H9 (cell line): ENCODE results near the gene PTK6. TPM values are rescaled to one million over a fixed set of nuclear protein-coding genes. Genes with fewer than 3 reads are reported as not detected.

Experiments
- DNase-seq: peaks from one replicate; pipeline ENCODE4 v3.0.0-alpha.2; 2017
- H2AFZ ChIP-seq: one replicate; pipeline ENCODE4 v1.6.1; 2013; ENCODE audit warnings: mild to moderate bottlenecking, low read length, control low read depth, moderate library complexity
- H2AK5ac ChIP-seq: 2 replicates; pipeline ENCODE4 v1.6.1; 2013; ENCODE audit warnings: low read length, control low read depth, mixed read lengths; ENCODE audit not compliant: insufficient read length
- H2BK120ac ChIP-seq: one replicate; pipeline ENCODE4 v1.6.1; 2013; ENCODE audit warnings: low read depth, mild to moderate bottlenecking, low read length, control low read depth, inconsistent platforms; ENCODE audit not compliant: poor library complexity, severe bottlenecking
- H2BK12ac ChIP-seq: 2 replicates; pipeline ENCODE4 v1.6.1; 2013; ENCODE audit warnings: low read length, control low read depth, mixed read lengths, low read depth; ENCODE audit not compliant: insufficient read length
- H2BK15ac ChIP-seq: 2 replicates; pipeline ENCODE4 v1.6.1; 2013; ENCODE audit warnings: low read depth, low read length, control low read depth
- H2BK20ac ChIP-seq: one replicate; pipeline ENCODE4 v1.6.1; 2013; ENCODE audit warnings: low read depth, mild to moderate bottlenecking, low read length, control low read depth, inconsistent platforms; ENCODE audit not compliant: poor library complexity, severe bottlenecking
- H2BK5ac ChIP-seq: 2 replicates; pipeline ENCODE4 v1.6.1; 2013; ENCODE audit warnings: low read length, control low read depth, mixed read lengths; ENCODE audit not compliant: insufficient read length
- H3K14ac ChIP-seq: 2 replicates; pipeline ENCODE4 v1.6.1; 2013; ENCODE audit warnings: low read length, control low read depth; ENCODE audit not compliant: insufficient read depth
- H3K18ac ChIP-seq: 2 replicates; pipeline ENCODE4 v1.6.1; 2013; ENCODE audit warnings: low read depth, mild to moderate bottlenecking, mixed read lengths, low read length, control low read depth; ENCODE audit not compliant: insufficient read length
- H3K23ac ChIP-seq: 2 replicates; pipeline ENCODE4 v1.6.1; 2013; ENCODE audit warnings: low read length, control low read depth, mixed read lengths, low read depth; ENCODE audit not compliant: insufficient read length
- H3K23me2 ChIP-seq: 2 replicates; pipeline ENCODE4 v1.6.1; 2013; ENCODE audit warnings: low read depth, mild to moderate bottlenecking, mixed read lengths, low read length, control low read depth; ENCODE audit not compliant: insufficient read length, poor library complexity, severe bottlenecking
- H3K27ac ChIP-seq: 2 replicates; pipeline ENCODE4 v1.5.1; 2013; ENCODE audit warnings: low read length, control low read depth, mixed read lengths, low read depth; ENCODE audit not compliant: insufficient read length
- H3K27me3 ChIP-seq: 2 replicates; pipeline ENCODE4 v1.6.1; 2013; ENCODE audit warnings: low read length, control low read depth, inconsistent platforms; ENCODE audit not compliant: insufficient read depth
- H3K4ac ChIP-seq: 2 replicates; pipeline ENCODE4 v1.6.1; 2013; ENCODE audit warnings: low read depth, mild to moderate bottlenecking, control low read depth, inconsistent platforms, low read length, moderate library complexity
- H3K4me1 ChIP-seq: 2 replicates; pipeline ENCODE4 v1.6.1; 2013; ENCODE audit warnings: low read length, control low read depth, inconsistent platforms; ENCODE audit not compliant: insufficient read depth
- H3K4me2 ChIP-seq: 2 replicates; pipeline ENCODE4 v1.6.1; 2013; ENCODE audit warnings: low read length, control low read depth, mixed read lengths; ENCODE audit not compliant: insufficient read length, insufficient read depth
- H3K56ac ChIP-seq: 2 replicates; pipeline ENCODE4 v1.6.1; 2013; ENCODE audit warnings: low read depth, mild to moderate bottlenecking, mixed read lengths, low read length, control low read depth; ENCODE audit not compliant: insufficient read length
- H3K79me1 ChIP-seq: 2 replicates; pipeline ENCODE4 v1.6.1; 2013; ENCODE audit warnings: low read depth, mild to moderate bottlenecking, moderate library complexity, low read length, control low read depth, inconsistent platforms; ENCODE audit not compliant: insufficient read depth, poor library complexity, severe bottlenecking
- H3K79me2 ChIP-seq: 2 replicates; pipeline ENCODE4 v1.6.1; 2013; ENCODE audit warnings: low read length, control low read depth, inconsistent platforms; ENCODE audit not compliant: insufficient read depth
- H3K9ac ChIP-seq: 2 replicates; pipeline ENCODE4 v1.6.1; 2013; ENCODE audit warnings: low read length, control low read depth, mixed read lengths; ENCODE audit not compliant: insufficient read length; ENCODE audit errors: extremely low read depth
- H3K9me3 ChIP-seq: one replicate; pipeline ENCODE4 v1.6.1; 2013; ENCODE audit warnings: low read depth, low read length, inconsistent platforms; ENCODE audit not compliant: control insufficient read depth
- H3T11ph ChIP-seq: one replicate; pipeline ENCODE4 v1.6.1; 2013; ENCODE audit warnings: mild to moderate bottlenecking, low read length, control low read depth, inconsistent platforms
- H4K20me1 ChIP-seq: one replicate; pipeline ENCODE4 v1.6.1; 2013; ENCODE audit not compliant: control insufficient read depth, insufficient read length, insufficient read depth
- H4K5ac ChIP-seq: 2 replicates; pipeline ENCODE4 v1.6.1; 2013; ENCODE audit warnings: low read depth, mild to moderate bottlenecking, mixed read lengths, low read length, control low read depth; ENCODE audit not compliant: insufficient read length
- H4K8ac ChIP-seq: replicated peaks from 2 replicates; pipeline ENCODE4 v1.6.1; 2013; ENCODE audit warnings: low read length, control low read depth, mixed read lengths, low read depth; ENCODE audit not compliant: insufficient read length
- H4K91ac ChIP-seq: 2 replicates; pipeline ENCODE4 v1.6.1; 2013; ENCODE audit warnings: low read depth, mild to moderate bottlenecking, moderate library complexity, mixed read lengths, low read length, control low read depth; ENCODE audit not compliant: insufficient read length
- H3K27ac Mint-ChIP-seq, 3 experiments: 2 replicates in 2 of 3; 3 replicates in 1 of 3; pipeline ENCODE4 v1.8.0; 2020 to 2021; ENCODE audit warnings: mixed read lengths in 3 of 3, mild to moderate bottlenecking in 1 of 3, moderate library complexity in 1 of 3
- H3K27me3 Mint-ChIP-seq: 2 replicates; pipeline ENCODE4 v1.8.0; 2021; ENCODE audit warnings: low read depth, mild to moderate bottlenecking, moderate library complexity, mixed read lengths
- H3K36me3 Mint-ChIP-seq, 3 experiments: 2 replicates in 2 of 3; 3 replicates in 1 of 3; pipeline ENCODE4 v1.8.0; 2020 to 2021; ENCODE audit warnings: low read depth in 3 of 3, mixed read lengths in 3 of 3; ENCODE audit not compliant: insufficient read depth in 1 of 3
- H3K4me1 Mint-ChIP-seq, 2 experiments: 2 replicates each; pipeline ENCODE4 v1.8.0; 2020; ENCODE audit warnings: mixed read lengths in 2 of 2
- H3K4me3 Mint-ChIP-seq, 2 experiments: 2 replicates in 1 of 2; 3 replicates in 1 of 2; pipeline ENCODE4 v1.8.0; 2020 to 2021; ENCODE audit warnings: mild to moderate bottlenecking in 2 of 2, mixed read lengths in 2 of 2, moderate library complexity in 1 of 2
- H3K9me3 Mint-ChIP-seq, 2 experiments: 2 replicates in 1 of 2; 3 replicates in 1 of 2; pipeline ENCODE4 v1.8.0; 2020; ENCODE audit warnings: mild to moderate bottlenecking in 2 of 2, mixed read lengths in 2 of 2, moderate library complexity in 1 of 2
- WGBS: extraction: QIAGEN DNeasy Blood & Tissue Kit; methylation state at CpG from one replicate; pipeline ENCODE4 v1.1.7; 2013; ENCODE audit warnings: missing lambda C conversion rate, low lambda C conversion rate, mixed read lengths; ENCODE audit not compliant: insufficient read length; ENCODE audit errors: extremely low coverage; 5-methylcytosine and 5-hydroxymethylcytosine counted together
- total RNA-seq: library from RNA; stranded (reverse); gene quantifications from 2 replicates; pipeline ENCODE4 v1.2.1, GENCODE V29; 2021
- TF ChIP-seq, protein P1 (sequence below): fragments of 200-600 bp; sonication (generic); conservative IDR thresholded peaks from 3 replicates; pipeline ENCODE4 v1.8.0; 2021; ENCODE audit warnings: antibody characterized with exemption, mild to moderate bottlenecking

PTK6 gene
- total RNA-seq, 1 experiment from 2014 or later = 0.46 TPM

DNA sequence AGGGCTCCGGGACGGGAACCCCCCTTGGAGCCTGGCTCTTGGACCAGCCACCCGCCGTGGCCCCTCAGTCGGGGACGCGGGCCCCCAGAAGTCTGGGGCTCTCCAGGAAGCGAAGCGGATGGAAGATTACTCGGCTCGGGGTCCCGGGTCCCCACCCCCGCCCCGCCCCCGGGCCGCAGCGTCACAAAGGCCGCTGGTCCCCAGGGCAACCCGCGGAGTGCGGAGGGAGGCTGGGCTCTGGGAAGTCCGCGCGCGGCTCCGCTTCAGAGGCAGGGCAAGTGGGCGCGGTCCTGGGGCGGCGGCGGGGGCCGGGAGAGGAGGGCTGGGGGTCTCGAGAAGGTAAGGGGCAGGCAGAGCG is 16.7 kb upstream of the PTK6 start, which contains the start of gene FNDC11:
Gene FNDC11, plus strand, starts transcription at position 227 of the 358 bp plus-strand sequence. CDS start 1,505 bp downstream, outside the sequence.
- Histone ChIP-seq H2BK15ac (no peak within 1 kb of the TSS), H3K4me1 (0 out of 2 replicates have a peak, but pooled peaks cover 2% of the 10 kb centered on the region), H3K23me2 (peaks cover 9% of the 10 kb centered on the region), H3K79me1 (no peaks in the 10 kb centered on the region), H3K9me3 (no peaks in the 10 kb centered on the region), H3T11ph (no peak within 1 kb of the TSS), H3K4me2 (peak within 1 kb of the TSS; percentile 46), H2AFZ (no peak within 1 kb of the TSS), H3K14ac (no peak within 1 kb of the TSS), H3K79me2 (no peaks in the 10 kb centered on the region), H2BK12ac (no peak within 1 kb of the TSS), H2BK120ac (no peak within 1 kb of the TSS), H3K27ac (no peak within 1 kb of the TSS), H2BK20ac (no peak within 1 kb of the TSS), H4K8ac (no peak within 1 kb of the TSS), H4K20me1 (no peaks in the 10 kb centered on the region), H3K18ac (no peak within 1 kb of the TSS), H3K9ac (no peak within 1 kb of the TSS), H3K27me3 (no peaks in the 10 kb centered on the region), H4K5ac (no peak within 1 kb of the TSS), H3K23ac (no peak within 1 kb of the TSS), H4K91ac (no peak within 1 kb of the TSS), H3K56ac (no peak within 1 kb of the TSS), H3K4ac (no peak within 1 kb of the TSS), H2AK5ac (no peak within 1 kb of the TSS), H2BK5ac (no peak within 1 kb of the TSS)
- Mint-ChIP-seq H3K9me3 (no peaks in the 10 kb centered on the region), H3K27ac (no peak within 1 kb of the TSS; a peak in 1 of 7 replicates), H3K36me3 (peaks cover 0 to 7% (median 4%) of the 10 kb centered on the region in 3 experiments; a peak in 4 of 7 replicates), H3K27me3 (no peaks in the 10 kb centered on the region; the same call in 1 of the 2 replicates), H3K4me3 (peak within 1 kb of the TSS; percentile 69 to 84), H3K4me1 (peaks cover 22 to 30% of the 10 kb centered on the region in 2 experiments)
- no CpG with 5 or more reads among the region's 34 CpGs for WGBS
- peak; percentile 69 for DNase-seq
- TF ChIP-seq, protein P1, sequence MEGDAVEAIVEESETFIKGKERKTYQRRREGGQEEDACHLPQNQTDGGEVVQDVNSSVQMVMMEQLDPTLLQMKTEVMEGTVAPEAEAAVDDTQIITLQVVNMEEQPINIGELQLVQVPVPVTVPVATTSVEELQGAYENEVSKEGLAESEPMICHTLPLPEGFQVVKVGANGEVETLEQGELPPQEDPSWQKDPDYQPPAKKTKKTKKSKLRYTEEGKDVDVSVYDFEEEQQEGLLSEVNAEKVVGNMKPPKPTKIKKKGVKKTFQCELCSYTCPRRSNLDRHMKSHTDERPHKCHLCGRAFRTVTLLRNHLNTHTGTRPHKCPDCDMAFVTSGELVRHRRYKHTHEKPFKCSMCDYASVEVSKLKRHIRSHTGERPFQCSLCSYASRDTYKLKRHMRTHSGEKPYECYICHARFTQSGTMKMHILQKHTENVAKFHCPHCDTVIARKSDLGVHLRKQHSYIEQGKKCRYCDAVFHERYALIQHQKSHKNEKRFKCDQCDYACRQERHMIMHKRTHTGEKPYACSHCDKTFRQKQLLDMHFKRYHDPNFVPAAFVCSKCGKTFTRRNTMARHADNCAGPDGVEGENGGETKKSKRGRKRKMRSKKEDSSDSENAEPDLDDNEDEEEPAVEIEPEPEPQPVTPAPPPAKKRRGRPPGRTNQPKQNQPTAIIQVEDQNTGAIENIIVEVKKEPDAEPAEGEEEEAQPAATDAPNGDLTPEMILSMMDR = no peak
